HEK293 (cell line): ENCODE measurements around the gene ZFPM1.

Experiments
- CTCF ChIA-PET: fragments of 350-600 bp; formaldehyde crosslinking; extraction: SDS; loops from one replicate; lab custom pipeline; 2021; ENCODE audit warnings: antibody characterized with exemption; lab: Yijun Ruan, JAX
- POLR2A ChIA-PET: fragments of 300-600 bp; formaldehyde crosslinking; extraction: SDS; loops from one replicate; lab custom pipeline; 2020; ENCODE audit warnings: antibody characterized with exemption, inconsistent platforms; lab: Yijun Ruan, JAX
- H3K27ac ChIP-seq: fragments of 200-500 bp; sonication (Bioruptor generic); 2 replicates; pipeline ENCODE4 v1.5.1; 2014; ENCODE audit warnings: low read depth, low read length, control low read depth, inconsistent platforms; ENCODE audit errors: extremely low read depth
- H3K36me3 ChIP-seq, 2 experiments: fragments of 200-500 bp in 1 of 2; sonication (Bioruptor generic) in 1 of 2; 1 replicate in 1 of 2; 2 replicates in 1 of 2; pipeline ENCODE4 v1.5.1; 2014 to 2017; ENCODE audit warnings: inconsistent platforms in 2 of 2, low read length in 2 of 2; ENCODE audit not compliant: control insufficient read depth in 2 of 2, insufficient read depth in 1 of 2
- H3K4me1 ChIP-seq: fragments of 200-500 bp; sonication (Bioruptor generic); 2 replicates; pipeline ENCODE4 v1.5.1; 2014; ENCODE audit warnings: mild to moderate bottlenecking, low read length, inconsistent platforms; ENCODE audit not compliant: control insufficient read depth, insufficient read depth
- H3K4me3 ChIP-seq: 2 replicates; pipeline ENCODE4 v1.5.1; 2011; ENCODE audit warnings: low read depth, mild to moderate bottlenecking, control low read depth, low read length, moderate library complexity
- H3K9me3 ChIP-seq: fragments of 200-500 bp; sonication (Bioruptor generic); 2 replicates; pipeline ENCODE4 v1.5.1; 2014; ENCODE audit warnings: low read depth, low read length, inconsistent platforms; ENCODE audit not compliant: control insufficient read depth, insufficient read depth
- HIC1 ChIP-seq: fragments of 450-650 bp; formaldehyde crosslinking; IDR thresholded peaks from 2 replicates; pipeline ENCODE4 v1.5.1; 2016; ENCODE audit warnings: missing biosample characterization, missing genetic modification characterization
- KLF1 ChIP-seq: fragments of 450-650 bp; formaldehyde crosslinking; IDR thresholded peaks from 2 replicates; pipeline ENCODE4 v1.5.1; 2016; ENCODE audit warnings: missing biosample characterization, missing genetic modification characterization
- KLF10 ChIP-seq: fragments of 450-650 bp; IDR thresholded peaks from 2 replicates; pipeline ENCODE4 v1.5.1; 2018; ENCODE audit warnings: missing biosample characterization, mild to moderate bottlenecking, missing genetic modification characterization
- KLF16 ChIP-seq: fragments of 450-650 bp; formaldehyde crosslinking; IDR thresholded peaks from 2 replicates; pipeline ENCODE4 v1.5.1; 2017; ENCODE audit warnings: missing biosample characterization, missing genetic modification characterization
- KLF17 ChIP-seq: fragments of 450-650 bp; formaldehyde crosslinking; IDR thresholded peaks from 2 replicates; pipeline ENCODE4 v1.5.1; 2016; ENCODE audit warnings: missing biosample characterization, missing genetic modification characterization
- OSR2 ChIP-seq: fragments of 450-650 bp; formaldehyde crosslinking; IDR thresholded peaks from 2 replicates; pipeline ENCODE4 v1.5.1; 2016; ENCODE audit warnings: missing biosample characterization, missing genetic modification characterization
- PATZ1 ChIP-seq: fragments of 450-650 bp; formaldehyde crosslinking; IDR thresholded peaks from 2 replicates; pipeline ENCODE4 v1.5.1; 2016; ENCODE audit warnings: missing biosample characterization, missing genetic modification characterization
- PBX3 ChIP-seq: sonication (generic); formaldehyde crosslinking; IDR thresholded peaks from 2 replicates; pipeline ENCODE4 v1.8.1; 2022; ENCODE audit warnings: mild to moderate bottlenecking, moderate library complexity, missing genetic modification reagents
- SP2 ChIP-seq: fragments of 450-650 bp; formaldehyde crosslinking; IDR thresholded peaks from 2 replicates; pipeline ENCODE4 v1.5.1; 2016; ENCODE audit warnings: missing biosample characterization, missing genetic modification characterization
- SP7 ChIP-seq: fragments of 450-650 bp; formaldehyde crosslinking; IDR thresholded peaks from 2 replicates; pipeline ENCODE4 v1.5.1; 2016; ENCODE audit warnings: missing biosample characterization, missing genetic modification characterization
- ZFHX2 ChIP-seq: fragments of 450-650 bp; formaldehyde crosslinking; conservative IDR thresholded peaks from 2 replicates; pipeline ENCODE4 v1.5.1; 2016; ENCODE audit warnings: missing biosample characterization, missing genetic modification characterization
- ZIC2 ChIP-seq: fragments of 450-650 bp; formaldehyde crosslinking; IDR thresholded peaks from 2 replicates; pipeline ENCODE4 v1.5.1; 2016; ENCODE audit warnings: missing biosample characterization, missing genetic modification characterization
- ZNF2 ChIP-seq: fragments of 450-650 bp; formaldehyde crosslinking; IDR thresholded peaks from 2 replicates; pipeline ENCODE4 v1.5.1; 2016; ENCODE audit warnings: missing biosample characterization, missing genetic modification characterization
- ZNF324 ChIP-seq: fragments of 450-650 bp; formaldehyde crosslinking; IDR thresholded peaks from 2 replicates; pipeline ENCODE4 v1.5.1; 2016; ENCODE audit warnings: missing biosample characterization, missing genetic modification characterization
- ZNF335 ChIP-seq: fragments of 450-650 bp; formaldehyde crosslinking; conservative IDR thresholded peaks from 2 replicates; pipeline ENCODE4 v1.5.1; 2016; ENCODE audit warnings: missing biosample characterization, missing genetic modification characterization
- ZNF362 ChIP-seq: fragments of 450-650 bp; formaldehyde crosslinking; IDR thresholded peaks from 2 replicates; pipeline ENCODE4 v1.5.1; 2016; ENCODE audit warnings: missing biosample characterization, missing genetic modification characterization
- ZNF398 ChIP-seq: fragments of 450-650 bp; formaldehyde crosslinking; IDR thresholded peaks from 2 replicates; pipeline ENCODE4 v1.5.1; 2017; ENCODE audit warnings: missing biosample characterization, missing genetic modification characterization
- ZNF555 ChIP-seq: fragments of 450-650 bp; formaldehyde crosslinking; conservative IDR thresholded peaks from 2 replicates; pipeline ENCODE4 v1.5.1; 2017; ENCODE audit warnings: missing biosample characterization, mild to moderate bottlenecking, missing genetic modification characterization, inconsistent platforms
- ZNF629 ChIP-seq: fragments of 450-650 bp; formaldehyde crosslinking; IDR thresholded peaks from 2 replicates; pipeline ENCODE4 v1.5.1; 2017; ENCODE audit warnings: missing biosample characterization, missing genetic modification characterization
- ZNF677 ChIP-seq: fragments of 450-650 bp; IDR thresholded peaks from 2 replicates; pipeline ENCODE4 v1.5.0; 2018; ENCODE audit warnings: missing biosample characterization, mild to moderate bottlenecking, missing genetic modification characterization, moderate library complexity
- ZNF768 ChIP-seq: fragments of 450-650 bp; formaldehyde crosslinking; IDR thresholded peaks from 2 replicates; pipeline ENCODE4 v1.5.1; 2018; ENCODE audit warnings: missing biosample characterization, mild to moderate bottlenecking, missing genetic modification characterization
- ZSCAN30 ChIP-seq: fragments of 450-650 bp; IDR thresholded peaks from 2 replicates; pipeline ENCODE4 v1.5.1; 2018; ENCODE audit warnings: missing biosample characterization, mild to moderate bottlenecking, missing genetic modification characterization, moderate library complexity

The ZFPM1 gene

GRCh38 chr16:88461331-88462269 lies 8.5 kb downstream of the ZFPM1 start:
- Histone ChIP-seq H3K4me1 (no peaks in the 10 kb centered on the region), H3K36me3 (peaks cover 0 to 4% of the 10 kb centered on the region in 2 experiments; a peak in 1 of 3 replicates), H3K27ac (no peak overlapping the region), H3K9me3 (no peaks in the 10 kb centered on the region), H3K4me3 (no peak overlapping the region)
- TF ChIP-seq ZNF2 (no peak), SP2 (tag by site-specific recombination) (peak; percentile 33; the same call in 1 of the 2 replicates), HIC1 (tag by site-specific recombination) (peak; percentile 57), ZIC2 (tag by site-specific recombination) (peak; percentile 41), KLF10 (tag by site-specific recombination) (0 out of 2 replicates have a peak, but pooled peaks have one; percentile 40), ZNF335 (tag by site-specific recombination) (peak; percentile 63), OSR2 (peak; percentile 64; the same call in 1 of the 2 replicates), KLF1 (tag by site-specific recombination) (0 out of 2 replicates have a peak, but pooled peaks have one; percentile 33), PBX3 (CRISPR knock-in tag) (no peak), ZFHX2 (tag by site-specific recombination) (peak; percentile 33; the same call in 1 of the 2 replicates), ZNF677 (tag by site-specific recombination) (no peak), ZNF324 (no peak), ZNF398 (tag by site-specific recombination) (peak; percentile 41; the same call in 1 of the 2 replicates), ZNF629 (tag by site-specific recombination) (0 out of 2 replicates have a peak, but pooled peaks have one; percentile 13), KLF16 (tag by site-specific recombination) (0 out of 2 replicates have a peak, but pooled peaks have one; percentile 31), PATZ1 (tag by site-specific recombination) (peak; percentile 50; the same call in 1 of the 2 replicates), ZNF555 (tag by site-specific recombination) (no peak), ZNF768 (0 out of 2 replicates have a peak, but pooled peaks have one; percentile 14), KLF17 (tag by site-specific recombination) (0 out of 2 replicates have a peak, but pooled peaks have one; percentile 48), ZNF362 (no peak), ZSCAN30 (tag by site-specific recombination) (peak; percentile 56; the same call in 1 of the 2 replicates), SP7 (tag by site-specific recombination) (0 out of 2 replicates have a peak, but pooled peaks have one; percentile 26)
- ChIA-PET POLR2A (interaction anchor here (1.2 kb wide), 1 partner anchor 9 kb away, joined by 5 read pairs; the partner anchor contains the start of gene ZFPM1), CTCF (interaction anchor here (0.6 to 0.7 kb wide), 3 partner anchors 31 to 72 kb away, joined by 3 read pairs; no protein-coding TSS in a partner anchor)
